Panc1 (cell line): ENCODE results near the gene COL23A1. TPM values are rescaled to one million over a fixed set of nuclear protein-coding genes. Genes with fewer than 3 reads are reported as not detected.

Source experiments
- ATAC-seq: fragments of 200-7000 bp; cut with Tn5 transposase; 2 replicates; pipeline ENCODE4 v1.9.1; 2020; ENCODE audit warnings: mild to moderate bottlenecking, moderate library complexity
- BruUV-seq: library from RNA; stranded (reverse); fragments of 400-500 nt; replicated peaks from 2 replicates; lab custom pipeline; 2021; lab: Mats Ljungman, UMichigan
- CTCF ChIA-PET: fragments of 300-600 bp; sonication (Branson Sonifier 250); formaldehyde crosslinking; loops from one replicate; lab custom pipeline; 2022; ENCODE audit warnings: antibody characterized with exemption; lab: Charles Lee
- POLR2A ChIA-PET: fragments of 300-600 bp; sonication (Branson Sonifier 250); formaldehyde crosslinking; loops from one replicate; lab custom pipeline; 2022; ENCODE audit warnings: antibody characterized with exemption; lab: Charles Lee
- DNase-seq: peaks from one replicate; pipeline ENCODE4 v3.0.0-alpha.2; 2010; ENCODE audit warnings: low read depth, low spot score
- H3K27ac ChIP-seq: 2 replicates; pipeline ENCODE4 v1.5.1; 2011; ENCODE audit warnings: mild to moderate bottlenecking, low read length, inconsistent platforms
- H3K27me3 ChIP-seq: fragments of 200-500 bp; sonication (Bioruptor generic); 2 replicates; pipeline ENCODE4 v1.6.0; 2014; ENCODE audit warnings: low read length, inconsistent platforms; ENCODE audit not compliant: control insufficient read depth, insufficient read depth
- H3K36me3 ChIP-seq: fragments of 200-500 bp; sonication (Bioruptor generic); 2 replicates; pipeline ENCODE4 v1.5.1; 2014; ENCODE audit warnings: inconsistent platforms, mild to moderate bottlenecking, low read length, moderate library complexity; ENCODE audit not compliant: control insufficient read depth, insufficient read depth
- H3K4me1 ChIP-seq: 2 replicates; pipeline ENCODE4 v1.5.1; 2011; ENCODE audit warnings: inconsistent platforms, mild to moderate bottlenecking, low read length, moderate library complexity; ENCODE audit not compliant: control insufficient read depth, insufficient read depth
- H3K4me3 ChIP-seq, 2 experiments: 2 replicates each; pipeline ENCODE4 v1.5.1; 2011 to 2012; ENCODE audit warnings: low read depth in 2 of 2, low read length in 2 of 2, mild to moderate bottlenecking in 2 of 2, inconsistent platforms in 1 of 2, moderate library complexity in 1 of 2
- H3K9me3 ChIP-seq: fragments of 200-500 bp; sonication (Bioruptor generic); 2 replicates; pipeline ENCODE4 v1.5.1; 2014; ENCODE audit warnings: low read depth, mild to moderate bottlenecking, inconsistent platforms, low read length, moderate library complexity; ENCODE audit not compliant: control insufficient read depth, insufficient read depth
- POLR2AphosphoS5 ChIP-seq: IDR thresholded peaks from 2 replicates; pipeline ENCODE4 v1.6.1; 2012; ENCODE audit warnings: mild to moderate bottlenecking, low read depth, low read length, moderate library complexity
- SIN3A ChIP-seq: IDR thresholded peaks from 2 replicates; pipeline ENCODE4 v1.6.1; 2012; ENCODE audit warnings: low read depth, mild to moderate bottlenecking, low read length, moderate library complexity, borderline replicate concordance; ENCODE audit not compliant: insufficient read depth
- TCF7L2 ChIP-seq: IDR thresholded peaks from 2 replicates; pipeline ENCODE4 v1.6.1; 2011; ENCODE audit warnings: mild to moderate bottlenecking, low read depth, low read length, inconsistent platforms
- in situ Hi-C: cut with HindIII; loops from 2 replicates; pipeline ENCODE4 v1.10.0; 2016; ENCODE audit warnings: low sequenced_read_pairs, low pct_unique_long_range_greater_than_20kb
- intact Hi-C: fragments of 100-400 bp; cut with micrococcal nuclease; formaldehyde crosslinking; loops from one replicate; pipeline ENCODE4 v1.10.0; 2022; ENCODE audit not compliant: unreplicated experiment
- total RNA-seq: library from RNA; stranded (reverse); gene quantifications from one replicate; pipeline ENCODE4 v1.2.1, GENCODE V29; 2021; ENCODE audit not compliant: unreplicated experiment
- TF ChIP-seq, protein P1 (sequence below), 2 experiments: IDR thresholded peaks; 2 replicates each; pipeline ENCODE4 v1.6.1; 2011 to 2012; ENCODE audit warnings: low read depth in 2 of 2, control low read depth in 1 of 2, low read length in 1 of 2, mild to moderate bottlenecking in 1 of 2, moderate library complexity in 1 of 2; ENCODE audit not compliant: insufficient read depth in 1 of 2
- TF ChIP-seq, protein P2 (sequence below): fragments of 450-650 bp; IDR thresholded peaks from 2 replicates; pipeline ENCODE4 v1.5.1; 2017; ENCODE audit warnings: mild to moderate bottlenecking

COL23A1 gene
- total RNA-seq, 1 experiment from 2014 or later, result 0.05 TPM

DNA sequence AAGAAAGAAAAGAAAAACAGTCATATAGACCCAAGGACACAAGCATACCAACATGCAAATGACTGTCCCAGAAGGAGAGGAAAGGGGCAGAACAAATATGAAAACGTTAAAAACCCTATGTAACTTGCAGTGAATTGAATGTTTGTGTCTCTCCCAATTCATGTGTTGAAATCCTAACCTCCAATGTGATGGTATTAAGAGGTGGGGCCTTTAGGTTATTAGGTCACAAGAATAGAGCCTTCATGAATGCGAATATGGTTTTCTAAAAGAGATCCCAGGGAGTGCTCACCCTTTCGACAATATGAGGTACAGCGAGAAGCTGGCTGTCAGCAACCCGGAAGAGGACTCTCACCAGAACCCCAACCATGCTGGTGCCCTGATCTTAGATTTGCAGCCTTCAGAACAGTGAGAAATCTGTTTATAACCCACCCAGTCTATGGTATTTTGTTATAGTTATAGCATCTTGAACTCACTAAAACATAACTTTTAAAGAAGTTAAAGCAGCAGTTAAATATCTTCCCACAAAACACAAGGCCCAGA is 371.9 kb downstream of the COL23A1 start:
- Histone ChIP-seq H3K9me3 (no peaks in the 10 kb centered on the region), H3K4me1 (no peaks in the 10 kb centered on the region; the same call in 1 of the 2 replicates), H3K27ac (no peak overlapping the region), H3K4me3 (no peak overlapping the region), H3K36me3 (no peaks in the 10 kb centered on the region), H3K27me3 (no peaks in the 10 kb centered on the region)
- intact Hi-C loops, result no loop called here
- no peak for ATAC-seq
- DNase-seq, result no peak
- ChIA-PET POLR2A (no interaction called here), CTCF (interaction anchor here (0.6 kb wide), 1 partner anchor 35 kb away, joined by 4 read pairs; no protein-coding TSS in a partner anchor)
- TSS peak; percentile 37 for BruUV-seq
- TF ChIP-seq, protein P1, sequence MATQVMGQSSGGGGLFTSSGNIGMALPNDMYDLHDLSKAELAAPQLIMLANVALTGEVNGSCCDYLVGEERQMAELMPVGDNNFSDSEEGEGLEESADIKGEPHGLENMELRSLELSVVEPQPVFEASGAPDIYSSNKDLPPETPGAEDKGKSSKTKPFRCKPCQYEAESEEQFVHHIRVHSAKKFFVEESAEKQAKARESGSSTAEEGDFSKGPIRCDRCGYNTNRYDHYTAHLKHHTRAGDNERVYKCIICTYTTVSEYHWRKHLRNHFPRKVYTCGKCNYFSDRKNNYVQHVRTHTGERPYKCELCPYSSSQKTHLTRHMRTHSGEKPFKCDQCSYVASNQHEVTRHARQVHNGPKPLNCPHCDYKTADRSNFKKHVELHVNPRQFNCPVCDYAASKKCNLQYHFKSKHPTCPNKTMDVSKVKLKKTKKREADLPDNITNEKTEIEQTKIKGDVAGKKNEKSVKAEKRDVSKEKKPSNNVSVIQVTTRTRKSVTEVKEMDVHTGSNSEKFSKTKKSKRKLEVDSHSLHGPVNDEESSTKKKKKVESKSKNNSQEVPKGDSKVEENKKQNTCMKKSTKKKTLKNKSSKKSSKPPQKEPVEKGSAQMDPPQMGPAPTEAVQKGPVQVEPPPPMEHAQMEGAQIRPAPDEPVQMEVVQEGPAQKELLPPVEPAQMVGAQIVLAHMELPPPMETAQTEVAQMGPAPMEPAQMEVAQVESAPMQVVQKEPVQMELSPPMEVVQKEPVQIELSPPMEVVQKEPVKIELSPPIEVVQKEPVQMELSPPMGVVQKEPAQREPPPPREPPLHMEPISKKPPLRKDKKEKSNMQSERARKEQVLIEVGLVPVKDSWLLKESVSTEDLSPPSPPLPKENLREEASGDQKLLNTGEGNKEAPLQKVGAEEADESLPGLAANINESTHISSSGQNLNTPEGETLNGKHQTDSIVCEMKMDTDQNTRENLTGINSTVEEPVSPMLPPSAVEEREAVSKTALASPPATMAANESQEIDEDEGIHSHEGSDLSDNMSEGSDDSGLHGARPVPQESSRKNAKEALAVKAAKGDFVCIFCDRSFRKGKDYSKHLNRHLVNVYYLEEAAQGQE (IDR thresholded peaks at IDR 0.05; ENCODE audit: insufficient read depth in 1 of 2, low read depth in 2 of 2, low read length in 1 of 2), result no peak
- TF ChIP-seq TCF7L2 (no peak), POLR2AphosphoS5 (no peak), SIN3A (no peak)
- TF ChIP-seq, protein P2, sequence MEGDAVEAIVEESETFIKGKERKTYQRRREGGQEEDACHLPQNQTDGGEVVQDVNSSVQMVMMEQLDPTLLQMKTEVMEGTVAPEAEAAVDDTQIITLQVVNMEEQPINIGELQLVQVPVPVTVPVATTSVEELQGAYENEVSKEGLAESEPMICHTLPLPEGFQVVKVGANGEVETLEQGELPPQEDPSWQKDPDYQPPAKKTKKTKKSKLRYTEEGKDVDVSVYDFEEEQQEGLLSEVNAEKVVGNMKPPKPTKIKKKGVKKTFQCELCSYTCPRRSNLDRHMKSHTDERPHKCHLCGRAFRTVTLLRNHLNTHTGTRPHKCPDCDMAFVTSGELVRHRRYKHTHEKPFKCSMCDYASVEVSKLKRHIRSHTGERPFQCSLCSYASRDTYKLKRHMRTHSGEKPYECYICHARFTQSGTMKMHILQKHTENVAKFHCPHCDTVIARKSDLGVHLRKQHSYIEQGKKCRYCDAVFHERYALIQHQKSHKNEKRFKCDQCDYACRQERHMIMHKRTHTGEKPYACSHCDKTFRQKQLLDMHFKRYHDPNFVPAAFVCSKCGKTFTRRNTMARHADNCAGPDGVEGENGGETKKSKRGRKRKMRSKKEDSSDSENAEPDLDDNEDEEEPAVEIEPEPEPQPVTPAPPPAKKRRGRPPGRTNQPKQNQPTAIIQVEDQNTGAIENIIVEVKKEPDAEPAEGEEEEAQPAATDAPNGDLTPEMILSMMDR, result no peak
- in situ Hi-C loops, result no loop called here

DNA sequence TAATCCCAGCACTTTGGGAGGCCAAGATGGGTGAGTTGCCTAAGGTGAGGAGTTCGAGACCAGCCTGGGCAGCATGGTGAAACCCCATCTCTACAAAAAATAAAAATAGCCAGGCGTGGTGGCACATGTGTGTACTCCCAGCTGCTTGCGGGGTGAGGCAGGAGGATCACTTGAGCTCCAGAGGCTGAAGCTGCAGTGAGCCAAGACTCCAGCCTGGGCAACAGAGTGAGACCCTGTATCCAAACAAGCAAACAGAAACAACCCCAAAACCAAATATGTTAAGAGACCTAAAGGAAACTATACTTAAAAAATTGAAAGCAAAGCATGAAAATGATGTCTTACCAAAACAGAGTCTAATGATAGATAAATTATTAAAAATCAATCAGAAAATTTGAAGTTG is 373.4 kb downstream of the COL23A1 start:
- H3K4me1 ChIP-seq, result peaks cover 3% of the 10 kb centered on the region
- no peak for TF ChIP-seq TCF7L2
- H3K9me3 ChIP-seq, result no peaks in the 10 kb centered on the region
- no peak for ATAC-seq
- no peaks in the 10 kb centered on the region for H3K27me3 ChIP-seq
- H3K27ac ChIP-seq, result no peak overlapping the region
- ChIA-PET CTCF (no interaction called here), POLR2A (no interaction called here)
- no TSS peak for BruUV-seq
- H3K36me3 ChIP-seq, result peaks cover 3% of the 10 kb centered on the region
- in situ Hi-C loops, result no loop called here
- H3K4me3 ChIP-seq, result no peak overlapping the region
- intact Hi-C loops, result no loop called here
- no peak for DNase-seq

DNA sequence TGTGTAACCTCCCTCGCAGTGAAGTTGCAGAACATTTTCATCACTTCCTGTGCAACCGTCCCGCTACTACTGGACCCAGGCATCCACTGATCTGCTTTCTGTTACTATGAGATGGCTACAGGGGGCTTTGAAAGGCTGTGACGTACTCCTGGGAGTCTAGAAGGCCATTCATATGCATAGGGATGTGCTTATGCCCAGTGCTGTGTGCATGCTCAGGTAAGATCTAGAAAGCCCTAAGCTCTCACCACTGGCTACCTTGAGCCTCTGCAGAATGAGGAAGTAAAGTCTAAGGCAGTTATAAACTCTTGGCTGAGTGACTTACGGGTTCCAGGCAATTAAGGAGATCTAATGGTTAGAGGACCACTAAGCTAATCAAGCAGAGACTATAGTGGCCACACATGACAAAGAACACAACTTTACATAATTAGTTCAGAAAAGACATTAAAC is 374.1 kb downstream of the COL23A1 start:
- POLR2A ChIA-PET, result interaction anchor here (0.6 kb wide), 1 partner anchor 15 kb away, joined by 3 read pairs; no protein-coding TSS in a partner anchor
- Histone ChIP-seq H3K9me3 (no peaks in the 10 kb centered on the region), H3K4me1 (peaks cover 9% of the 10 kb centered on the region), H3K27me3 (no peaks in the 10 kb centered on the region), H3K36me3 (peaks cover 3% of the 10 kb centered on the region), H3K4me3 (no peak overlapping the region), H3K27ac (no peak overlapping the region)
- CTCF ChIA-PET, result no interaction called here
- TF ChIP-seq, protein P2, result no peak
- TF ChIP-seq TCF7L2 (no peak), SIN3A (no peak), POLR2AphosphoS5 (no peak)
- TF ChIP-seq, protein P1 (IDR thresholded peaks at IDR 0.05; ENCODE audit: insufficient read depth in 1 of 2, low read depth in 2 of 2, low read length in 1 of 2), result no peak
- DNase-seq (no peak), ATAC-seq (no peak)
- BruUV-seq, result TSS peak; percentile 16
- in situ Hi-C loops (no loop called here), intact Hi-C loops (no loop called here)
